K562 (cell line): ENCODE measurements around the gene FKRP. TPM values are rescaled to one million over a fixed set of nuclear protein-coding genes. Genes with fewer than 3 reads are reported as not detected.

Experiments used
- ASH1L ChIP-seq: fragments of 450-650 bp; IDR thresholded peaks from 2 replicates; pipeline ENCODE4 v1.6.1; 2018; ENCODE audit warnings: borderline replicate concordance, mild to moderate bottlenecking, low read depth; ENCODE audit not compliant: partially characterized antibody
- HEY1 ChIP-seq: fragments of 250-450 bp; sonication (Bioruptor Pico); IDR thresholded peaks from 2 replicates; pipeline ENCODE4 v1.5.0; 2020; ENCODE audit warnings: mild to moderate bottlenecking, moderate library complexity, borderline replicate concordance
- SAP30 ChIP-seq: fragments of 200-600 bp; sonication (generic); IDR thresholded peaks from 2 replicates; pipeline ENCODE4 v1.6.1; 2012; ENCODE audit warnings: borderline replicate concordance, low read depth, mild to moderate bottlenecking, moderate library complexity, low read length, control low read depth, inconsistent platforms; ENCODE audit not compliant: insufficient read depth, poor library complexity, severe bottlenecking
- ZBTB7A ChIP-seq: IDR thresholded peaks from 2 replicates; pipeline ENCODE4 v1.6.1; 2011; ENCODE audit warnings: low read depth, mild to moderate bottlenecking, low read length, moderate library complexity, borderline replicate concordance; ENCODE audit not compliant: control insufficient read depth
- ZNF583 ChIP-seq: fragments of 250-450 bp; sonication (Bioruptor Pico); IDR thresholded peaks from 2 replicates; pipeline ENCODE4 v1.4.0; 2020
- polyA plus RNA-seq, 8 experiments: library from polyadenylated mRNA; depleted of rRNA in 4 of 8; stranded (reverse) in 5 of 8; unstranded in 3 of 8; fragments of >200 nt; fragmentation: Nextera tagmentation in 2 of 8; fragmentation: Illumina TruSeq in 1 of 8; extraction: Ambion mirVana in 2 of 8; extraction: Trizol in 1 of 8; gene quantifications; 2 replicates each; pipeline versions ENCODE4 v1.2.1 to v1.2.3, GENCODE V29; 2011 to 2014; ENCODE audit warnings: inconsistent platforms in 1 of 8, missing spikeins in 1 of 8
- total RNA-seq, 7 experiments: library from RNA; depleted of rRNA in 6 of 7; stranded (reverse); fragments of >200 nt in 6 of 7; fragmentation: Illumina TruSeq in 2 of 7; extraction: Trizol in 2 of 7; gene quantifications; 2 replicates each; pipeline versions ENCODE4 v1.2.1 to v1.2.3, GENCODE V29; 2011 to 2021; ENCODE audit warnings: low replicate concordance in 1 of 7
- TF ChIP-seq, protein P1 (sequence below): fragments of 450-650 bp; IDR thresholded peaks from 2 replicates; pipeline ENCODE4 v1.6.1; 2017; ENCODE audit warnings: mild to moderate bottlenecking, moderate library complexity
- TF ChIP-seq, protein P2 (sequence below), 2 experiments: fragments of 450-650 bp; IDR thresholded peaks; 2 replicates each; pipeline ENCODE4 v1.6.1; 2016; ENCODE audit warnings: mild to moderate bottlenecking in 2 of 2, borderline replicate concordance in 1 of 2, low read depth in 1 of 2, moderate library complexity in 1 of 2
- TF ChIP-seq, protein P3 (sequence below): fragments of 250-450 bp; sonication (Bioruptor Pico); IDR thresholded peaks from 2 replicates; pipeline ENCODE4 v1.4.0; 2020

The FKRP gene
- total and polyA plus RNA-seq, 9 of the 15 experiments (the other 6 are each of a cell fraction or from before 2014, with no cell fraction given): 0.68 to 16.1 (median 6.5) TPM

DNA sequence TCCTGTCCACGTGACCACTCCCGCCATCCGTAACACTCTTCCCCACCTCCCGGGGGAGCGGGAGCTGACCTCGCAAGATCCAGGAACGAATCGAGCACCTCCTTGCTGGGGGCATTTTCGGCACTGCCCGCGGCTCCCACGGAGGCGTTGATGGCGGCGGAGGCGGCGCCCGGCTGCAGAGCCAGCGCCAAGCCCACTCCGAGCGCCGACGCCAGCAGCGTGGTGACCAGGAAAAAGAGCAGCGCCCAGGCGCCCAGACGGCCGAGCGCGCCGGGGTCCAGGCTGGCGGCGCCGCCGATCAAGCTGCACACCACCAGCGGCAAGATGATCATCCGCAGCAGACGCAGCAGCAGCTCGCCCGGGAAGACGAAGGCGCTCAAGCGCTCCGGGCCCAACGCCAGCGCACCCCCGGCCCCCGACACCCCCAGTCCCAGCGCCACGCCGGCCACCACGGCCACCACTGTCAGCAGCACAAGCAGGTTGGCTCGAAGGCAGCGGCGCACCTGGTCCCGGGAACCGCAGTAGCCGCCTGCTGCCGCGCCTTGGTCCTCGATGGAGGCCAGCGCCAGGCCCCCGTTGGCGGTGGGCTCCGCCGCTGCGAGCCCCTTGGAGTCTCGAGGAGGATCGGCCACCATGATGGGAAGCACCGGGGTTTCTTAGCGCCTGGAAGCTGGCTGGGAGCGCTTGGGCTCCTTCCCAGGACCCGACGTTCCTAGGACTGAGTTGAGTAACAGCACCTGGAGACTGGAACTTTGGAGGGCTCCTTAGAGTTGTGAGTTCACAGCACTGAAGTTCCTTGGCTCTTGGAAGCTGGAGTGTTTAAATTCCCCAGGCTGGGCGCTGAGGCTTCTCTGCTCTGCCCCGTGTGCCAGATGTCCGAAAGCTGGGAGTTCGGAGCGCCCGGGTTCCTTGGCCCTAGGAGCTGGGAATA is 41.7 kb downstream of the FKRP start (continued):
- TF ChIP-seq SAP30: peak; percentile 43
- TF ChIP-seq ASH1L: no peak
- TF ChIP-seq, protein P1, sequence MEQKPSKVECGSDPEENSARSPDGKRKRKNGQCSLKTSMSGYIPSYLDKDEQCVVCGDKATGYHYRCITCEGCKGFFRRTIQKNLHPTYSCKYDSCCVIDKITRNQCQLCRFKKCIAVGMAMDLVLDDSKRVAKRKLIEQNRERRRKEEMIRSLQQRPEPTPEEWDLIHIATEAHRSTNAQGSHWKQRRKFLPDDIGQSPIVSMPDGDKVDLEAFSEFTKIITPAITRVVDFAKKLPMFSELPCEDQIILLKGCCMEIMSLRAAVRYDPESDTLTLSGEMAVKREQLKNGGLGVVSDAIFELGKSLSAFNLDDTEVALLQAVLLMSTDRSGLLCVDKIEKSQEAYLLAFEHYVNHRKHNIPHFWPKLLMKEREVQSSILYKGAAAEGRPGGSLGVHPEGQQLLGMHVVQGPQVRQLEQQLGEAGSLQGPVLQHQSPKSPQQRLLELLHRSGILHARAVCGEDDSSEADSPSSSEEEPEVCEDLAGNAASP: no peak
- TF ChIP-seq ZNF583 (CRISPR knock-in tag): no peak
- TF ChIP-seq, protein P2, sequence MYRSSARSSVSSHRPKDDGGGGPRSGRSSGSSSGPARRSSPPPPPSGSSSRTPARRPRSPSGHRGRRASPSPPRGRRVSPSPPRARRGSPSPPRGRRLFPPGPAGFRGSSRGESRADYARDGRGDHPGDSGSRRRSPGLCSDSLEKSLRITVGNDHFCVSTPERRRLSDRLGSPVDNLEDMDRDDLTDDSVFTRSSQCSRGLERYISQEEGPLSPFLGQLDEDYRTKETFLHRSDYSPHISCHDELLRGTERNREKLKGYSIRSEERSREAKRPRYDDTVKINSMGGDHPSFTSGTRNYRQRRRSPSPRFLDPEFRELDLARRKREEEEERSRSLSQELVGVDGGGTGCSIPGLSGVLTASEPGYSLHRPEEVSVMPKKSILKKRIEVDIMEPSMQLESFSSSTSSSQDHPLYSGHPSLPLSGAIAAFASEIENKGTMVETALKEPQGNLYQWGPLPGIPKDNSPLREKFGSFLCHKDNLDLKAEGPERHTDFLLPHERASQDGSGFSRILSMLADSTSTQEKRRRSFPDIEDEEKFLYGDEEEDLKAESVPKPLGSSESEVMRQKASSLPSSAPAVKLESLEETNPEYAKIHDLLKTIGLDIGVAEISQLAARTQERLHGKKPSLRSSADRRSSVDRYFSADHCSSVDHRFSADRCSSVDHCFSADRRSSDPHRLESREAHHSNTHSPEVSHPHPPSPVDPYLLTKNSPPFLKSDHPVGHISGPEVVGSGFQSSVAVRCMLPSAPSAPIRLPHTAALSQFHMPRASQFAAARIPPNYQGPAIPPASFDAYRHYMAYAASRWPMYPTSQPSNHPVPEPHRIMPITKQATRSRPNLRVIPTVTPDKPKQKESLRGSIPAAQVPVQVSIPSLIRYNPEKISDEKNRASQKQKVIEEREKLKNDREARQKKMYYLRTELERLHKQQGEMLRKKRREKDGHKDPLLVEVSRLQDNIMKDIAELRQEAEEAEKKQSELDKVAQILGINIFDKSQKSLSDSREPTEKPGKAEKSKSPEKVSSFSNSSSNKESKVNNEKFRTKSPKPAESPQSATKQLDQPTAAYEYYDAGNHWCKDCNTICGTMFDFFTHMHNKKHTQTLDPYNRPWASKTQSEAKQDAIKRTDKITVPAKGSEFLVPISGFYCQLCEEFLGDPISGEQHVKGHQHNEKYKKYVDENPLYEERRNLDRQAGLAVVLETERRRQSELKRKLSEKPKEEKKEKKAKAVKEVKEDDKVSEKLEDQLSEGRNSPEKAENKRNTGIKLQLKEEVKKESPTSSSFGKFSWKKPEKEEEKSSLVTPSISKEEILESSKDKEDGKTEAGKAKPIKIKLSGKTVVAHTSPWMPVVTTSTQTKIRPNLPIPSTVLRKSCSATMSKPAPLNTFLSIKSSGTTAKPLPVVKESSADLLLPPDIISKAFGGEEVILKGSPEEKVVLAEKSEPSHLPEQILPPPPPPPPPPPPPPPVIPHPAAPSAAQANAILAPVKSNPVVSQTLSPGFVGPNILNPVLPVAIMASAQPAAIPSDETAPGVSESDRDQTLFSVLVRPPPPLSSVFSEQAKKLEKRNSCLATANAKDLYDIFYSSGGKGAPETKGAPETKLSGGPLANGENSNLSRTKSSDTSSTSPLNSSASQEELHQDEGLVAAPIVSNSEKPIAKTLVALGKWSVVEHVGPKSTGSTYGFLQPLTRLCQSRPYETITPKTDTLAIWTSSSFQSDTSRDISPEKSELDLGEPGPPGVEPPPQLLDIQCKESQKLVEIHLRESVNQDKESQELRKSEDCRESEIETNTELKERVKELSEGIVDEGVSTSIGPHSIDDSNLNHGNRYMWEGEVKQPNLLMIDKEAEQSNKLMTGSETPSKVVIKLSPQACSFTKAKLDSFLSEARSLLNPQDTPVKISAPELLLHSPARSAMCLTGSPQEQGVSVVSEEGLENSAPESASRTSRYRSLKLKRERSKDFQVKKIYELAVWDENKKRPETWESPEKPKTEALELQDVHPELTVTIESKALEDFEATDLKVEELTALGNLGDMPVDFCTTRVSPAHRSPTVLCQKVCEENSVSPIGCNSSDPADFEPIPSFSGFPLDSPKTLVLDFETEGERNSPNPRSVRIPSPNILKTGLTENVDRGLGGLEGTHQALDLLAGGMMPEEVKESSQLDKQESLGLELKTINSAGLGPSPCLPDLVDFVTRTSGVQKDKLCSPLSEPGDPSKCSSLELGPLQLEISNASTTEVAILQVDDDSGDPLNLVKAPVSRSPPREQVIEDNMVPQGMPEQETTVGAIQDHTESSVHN (IDR thresholded peaks at IDR 0.05; ENCODE audit: borderline replicate concordance in 1 of 2, low read depth in 1 of 2): no peak
- no peak; the same call in 1 of the 2 replicates for TF ChIP-seq ZBTB7A
- TF ChIP-seq HEY1: no peak
- TF ChIP-seq, protein P3, sequence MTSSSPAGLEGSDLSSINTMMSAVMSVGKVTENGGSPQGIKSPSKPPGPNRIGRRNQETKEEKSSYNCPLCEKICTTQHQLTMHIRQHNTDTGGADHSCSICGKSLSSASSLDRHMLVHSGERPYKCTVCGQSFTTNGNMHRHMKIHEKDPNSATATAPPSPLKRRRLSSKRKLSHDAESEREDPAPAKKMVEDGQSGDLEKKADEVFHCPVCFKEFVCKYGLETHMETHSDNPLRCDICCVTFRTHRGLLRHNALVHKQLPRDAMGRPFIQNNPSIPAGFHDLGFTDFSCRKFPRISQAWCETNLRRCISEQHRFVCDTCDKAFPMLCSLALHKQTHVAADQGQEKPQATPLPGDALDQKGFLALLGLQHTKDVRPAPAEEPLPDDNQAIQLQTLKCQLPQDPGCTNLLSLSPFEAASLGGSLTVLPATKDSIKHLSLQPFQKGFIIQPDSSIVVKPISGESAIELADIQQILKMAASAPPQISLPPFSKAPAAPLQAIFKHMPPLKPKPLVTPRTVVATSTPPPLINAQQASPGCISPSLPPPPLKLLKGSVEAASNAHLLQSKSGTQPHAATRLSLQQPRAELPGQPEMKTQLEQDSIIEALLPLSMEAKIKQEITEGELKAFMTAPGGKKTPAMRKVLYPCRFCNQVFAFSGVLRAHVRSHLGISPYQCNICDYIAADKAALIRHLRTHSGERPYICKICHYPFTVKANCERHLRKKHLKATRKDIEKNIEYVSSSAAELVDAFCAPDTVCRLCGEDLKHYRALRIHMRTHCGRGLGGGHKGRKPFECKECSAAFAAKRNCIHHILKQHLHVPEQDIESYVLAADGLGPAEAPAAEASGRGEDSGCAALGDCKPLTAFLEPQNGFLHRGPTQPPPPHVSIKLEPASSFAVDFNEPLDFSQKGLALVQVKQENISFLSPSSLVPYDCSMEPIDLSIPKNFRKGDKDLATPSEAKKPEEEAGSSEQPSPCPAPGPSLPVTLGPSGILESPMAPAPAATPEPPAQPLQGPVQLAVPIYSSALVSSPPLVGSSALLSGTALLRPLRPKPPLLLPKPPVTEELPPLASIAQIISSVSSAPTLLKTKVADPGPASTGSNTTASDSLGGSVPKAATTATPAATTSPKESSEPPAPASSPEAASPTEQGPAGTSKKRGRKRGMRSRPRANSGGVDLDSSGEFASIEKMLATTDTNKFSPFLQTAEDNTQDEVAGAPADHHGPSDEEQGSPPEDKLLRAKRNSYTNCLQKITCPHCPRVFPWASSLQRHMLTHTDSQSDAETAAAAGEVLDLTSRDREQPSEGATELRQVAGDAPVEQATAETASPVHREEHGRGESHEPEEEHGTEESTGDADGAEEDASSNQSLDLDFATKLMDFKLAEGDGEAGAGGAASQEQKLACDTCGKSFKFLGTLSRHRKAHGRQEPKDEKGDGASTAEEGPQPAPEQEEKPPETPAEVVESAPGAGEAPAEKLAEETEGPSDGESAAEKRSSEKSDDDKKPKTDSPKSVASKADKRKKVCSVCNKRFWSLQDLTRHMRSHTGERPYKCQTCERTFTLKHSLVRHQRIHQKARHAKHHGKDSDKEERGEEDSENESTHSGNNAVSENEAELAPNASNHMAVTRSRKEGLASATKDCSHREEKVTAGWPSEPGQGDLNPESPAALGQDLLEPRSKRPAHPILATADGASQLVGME (CRISPR knock-in tag): no peak
